GM18526 (cell line): ENCODE results near the gene FHL3.
A peak's percentile ranks its signal among the peaks of the same experiment; 100 is the strongest.

Experiments
- POLR2A ChIP-seq: IDR thresholded peaks from 3 replicates; pipeline ENCODE4 v1.6.1; 2011; ENCODE audit not compliant: insufficient read length; ENCODE audit errors: extremely low read depth

FHL3 gene

DNA sequence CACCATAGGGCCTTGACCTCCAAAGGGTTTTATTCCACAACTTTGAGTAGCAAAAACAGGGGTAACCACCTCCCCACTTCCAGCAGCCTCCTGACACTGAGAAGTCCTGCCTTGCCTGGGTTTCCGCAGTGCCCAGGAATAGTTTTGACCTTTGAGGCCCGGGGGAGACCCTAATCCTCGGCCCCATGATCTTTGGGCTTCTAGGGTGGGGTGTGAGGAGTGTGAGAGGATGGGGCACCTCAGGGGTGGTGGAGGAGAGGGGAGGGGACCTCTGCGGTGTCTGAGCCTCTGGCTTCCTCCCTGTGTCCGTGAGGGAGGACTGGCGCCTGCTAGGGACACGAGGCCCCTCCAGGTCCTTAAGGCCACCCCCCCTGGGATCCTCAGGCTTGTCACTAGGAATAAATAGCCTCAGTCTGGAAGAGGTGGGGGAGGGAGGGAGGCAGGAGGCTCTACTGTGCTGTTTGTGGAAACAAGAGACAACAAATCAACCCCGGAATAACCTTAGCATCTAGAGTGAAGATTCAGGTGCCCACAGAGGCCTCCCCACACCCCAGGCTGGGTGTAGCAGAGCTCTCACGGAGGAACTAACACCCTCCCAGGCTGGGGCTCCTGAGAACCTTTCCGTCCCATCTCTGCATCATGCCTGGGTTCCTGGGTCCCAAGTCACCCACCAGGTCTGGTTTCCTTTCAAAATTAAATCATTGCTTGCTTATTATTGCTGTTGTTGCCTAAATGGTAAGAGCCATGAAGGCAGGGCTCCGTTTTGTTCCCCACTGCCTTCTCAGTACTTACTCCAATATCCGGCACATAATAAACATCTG lies 904 bp upstream of the FHL3 start:
- TF ChIP-seq POLR2A, result no peak

DNA sequence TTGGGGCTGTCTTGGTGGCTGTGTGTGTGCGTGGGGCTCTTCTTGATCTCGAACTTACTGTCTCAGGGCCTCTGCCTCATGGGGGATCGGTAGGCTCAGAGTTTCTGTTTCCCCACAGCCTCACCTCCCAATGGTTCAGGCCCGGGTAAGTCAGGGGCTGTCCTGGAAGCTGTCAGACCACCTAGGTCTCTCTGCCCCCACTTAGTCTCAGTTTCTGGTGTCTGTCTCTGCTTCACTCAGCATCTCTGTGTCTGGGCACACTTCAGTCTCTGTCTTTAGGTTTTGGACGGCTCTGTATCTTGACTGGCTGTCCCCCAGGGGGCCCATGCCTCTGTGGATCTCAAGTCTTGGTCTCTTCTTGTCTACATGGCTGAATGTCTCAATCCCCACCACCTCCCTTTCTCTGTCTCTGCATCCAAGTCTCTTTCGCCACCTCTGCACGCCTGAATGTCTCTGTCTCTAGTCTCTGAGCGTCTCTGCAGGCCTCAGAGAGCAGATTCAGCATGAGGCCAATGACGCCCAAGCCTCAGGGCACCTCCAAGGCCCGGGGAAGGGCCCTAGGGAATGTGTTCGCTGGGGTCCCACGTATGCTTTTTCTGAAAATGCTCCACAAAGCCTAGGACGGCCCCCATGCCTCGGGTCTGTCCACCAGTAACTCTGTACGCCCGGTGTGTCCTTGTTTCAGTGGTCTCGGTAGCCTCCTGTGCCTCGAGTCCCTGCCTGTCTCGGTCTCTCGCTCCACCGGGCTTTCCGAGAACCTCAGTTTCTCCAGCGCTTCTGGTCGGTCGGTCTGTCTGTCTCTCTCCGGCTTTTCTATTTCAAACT lies 818 bp downstream of the FHL3 start:
- no peak for TF ChIP-seq POLR2A

DNA sequence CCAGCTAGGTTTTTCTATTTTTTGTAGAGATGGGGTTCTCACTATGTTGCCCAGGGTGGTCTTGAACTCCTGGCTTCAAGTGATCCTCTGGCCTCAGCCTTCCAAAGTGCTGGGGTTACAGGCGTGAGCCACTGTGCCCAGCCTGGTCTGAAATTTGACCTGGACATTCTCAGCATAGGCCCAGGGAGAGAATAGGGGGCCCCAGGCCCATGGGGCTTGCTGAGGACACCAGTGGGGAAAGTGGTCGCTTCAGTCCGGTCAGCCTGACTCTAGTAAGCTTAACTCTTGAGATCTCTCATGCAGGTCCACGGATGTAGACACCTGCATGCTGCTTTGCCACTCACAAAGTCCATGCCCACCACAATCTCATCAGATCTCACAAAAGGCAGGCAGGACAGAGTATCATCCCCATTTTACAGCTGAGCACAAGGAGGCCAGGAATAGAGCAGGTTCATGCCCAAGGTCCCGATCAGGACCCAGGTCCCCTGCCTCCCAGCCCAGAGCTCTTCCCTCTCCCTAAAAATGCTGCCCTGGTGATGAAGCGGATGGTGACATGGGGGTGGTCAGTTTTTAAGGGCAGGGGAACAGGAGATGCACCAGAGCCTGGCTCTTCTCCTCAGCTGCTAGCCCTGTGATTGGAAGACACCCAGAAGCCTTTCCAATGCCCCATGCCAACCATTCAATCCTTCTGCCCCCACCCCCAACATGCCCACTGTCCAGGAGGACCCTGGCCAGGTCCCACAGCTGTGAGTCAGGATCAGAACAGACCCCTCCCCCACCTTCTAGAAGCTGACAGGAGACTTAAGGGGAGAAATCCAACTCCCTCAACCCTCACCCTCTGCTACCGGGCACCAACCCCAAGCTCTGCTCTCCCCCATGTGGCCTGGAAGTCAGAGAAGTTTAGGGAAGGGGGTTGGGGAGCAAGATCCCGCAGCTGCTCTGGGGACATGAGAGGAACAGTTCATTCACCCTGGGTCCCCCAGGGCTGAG lies 1.8 kb downstream of the FHL3 start:
- TF ChIP-seq POLR2A, result no peak

DNA sequence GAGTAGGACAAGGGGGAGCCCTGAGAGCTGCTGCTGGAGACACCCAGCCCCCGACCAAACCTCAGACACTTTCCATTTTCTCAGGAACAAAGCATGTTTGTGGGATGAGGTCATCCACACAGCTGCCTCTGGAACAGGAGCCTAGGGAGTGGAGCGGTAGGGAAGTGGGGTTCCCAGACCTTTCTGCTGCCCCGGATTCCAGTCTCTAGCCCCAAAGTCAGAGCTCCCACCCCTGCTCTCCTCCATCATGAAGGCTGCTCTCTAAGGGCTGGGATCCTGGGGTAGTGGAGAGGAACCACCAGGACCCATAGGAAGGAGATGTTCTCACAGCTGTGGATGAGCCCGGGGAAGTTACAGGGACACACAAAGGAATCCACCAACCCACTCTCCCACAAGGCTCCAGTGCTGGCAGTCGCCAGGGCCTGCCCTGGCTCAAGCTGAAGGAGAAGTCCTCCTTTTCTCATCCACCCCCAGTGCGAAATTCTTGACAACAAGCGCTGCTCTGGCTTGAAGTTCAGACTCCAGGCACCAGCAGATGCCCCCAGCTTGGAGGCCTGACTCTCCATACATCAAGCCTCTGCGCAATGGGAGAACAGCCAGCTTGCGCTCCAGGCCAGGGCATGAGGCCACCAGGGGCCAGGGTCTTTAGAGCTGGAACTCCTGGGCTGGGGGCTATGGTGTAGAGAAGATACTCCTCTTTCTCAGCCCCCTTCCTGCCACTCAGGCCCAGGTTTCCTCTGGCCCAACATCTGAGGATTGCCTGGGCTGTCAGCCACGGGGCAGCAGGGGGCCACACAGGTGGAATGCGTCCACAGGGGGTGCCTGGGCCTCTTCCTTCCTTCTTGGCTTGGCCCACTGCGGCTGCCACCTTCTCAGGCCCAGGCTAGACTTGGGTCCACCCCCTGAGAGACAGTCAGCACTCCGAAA lies 4.5 kb downstream of the FHL3 start:
- TF ChIP-seq POLR2A, result no peak

DNA sequence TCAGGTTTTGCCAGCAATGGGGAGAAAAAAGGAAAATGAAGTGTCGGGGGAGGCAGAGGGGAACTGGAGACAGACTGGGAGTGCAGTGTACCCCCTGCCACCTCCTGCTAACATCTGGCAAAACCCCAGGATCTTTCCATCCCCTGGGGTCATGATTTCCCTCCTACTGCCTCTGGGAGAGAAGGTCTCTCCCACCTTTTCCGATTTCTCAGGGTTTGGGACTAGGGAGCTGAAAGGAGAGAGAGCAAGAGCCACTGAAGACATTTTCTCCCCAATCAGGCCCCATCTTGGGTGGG lies 5.1 kb downstream of the FHL3 start:
- TF ChIP-seq POLR2A, result no peak

DNA sequence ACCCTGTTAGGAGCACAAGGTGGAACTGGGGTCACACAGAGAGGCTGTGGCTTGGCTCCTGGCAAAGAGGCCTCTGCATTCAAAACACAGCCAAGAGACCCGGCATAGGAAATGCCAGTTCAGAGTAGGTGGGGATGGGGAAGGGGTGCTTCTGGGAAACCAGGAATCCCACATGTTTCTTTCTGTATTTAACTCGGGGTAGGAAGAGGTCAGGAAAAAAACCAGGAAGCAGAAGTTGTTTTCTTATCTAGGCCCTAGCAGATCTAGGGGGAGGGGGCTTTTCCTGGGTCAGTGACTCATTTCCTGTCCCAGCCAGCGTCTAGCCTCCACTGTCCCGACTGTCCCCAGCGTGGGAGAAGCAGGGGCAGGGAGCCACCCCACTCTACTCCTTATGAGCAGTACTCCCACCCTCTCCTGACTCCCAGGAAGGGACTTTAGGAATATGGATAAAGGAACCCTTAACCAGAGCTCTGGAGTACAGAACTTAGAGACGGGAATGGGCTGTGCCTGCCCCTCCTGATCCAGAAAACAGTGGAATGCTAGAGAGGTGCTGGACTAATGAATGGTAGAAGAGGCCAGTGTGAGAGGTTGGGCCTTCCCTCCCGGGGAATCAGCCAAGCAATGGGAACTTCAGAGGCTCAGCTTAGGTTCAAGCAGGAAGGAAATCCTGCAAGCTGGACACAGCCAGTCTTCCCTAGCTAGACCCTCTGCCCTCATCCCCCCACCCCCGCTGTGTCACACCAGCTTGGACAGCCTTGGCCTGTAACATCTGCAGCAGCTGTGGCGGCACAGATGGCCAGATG lies 5.7 kb downstream of the FHL3 start:
- no peak for TF ChIP-seq POLR2A

DNA sequence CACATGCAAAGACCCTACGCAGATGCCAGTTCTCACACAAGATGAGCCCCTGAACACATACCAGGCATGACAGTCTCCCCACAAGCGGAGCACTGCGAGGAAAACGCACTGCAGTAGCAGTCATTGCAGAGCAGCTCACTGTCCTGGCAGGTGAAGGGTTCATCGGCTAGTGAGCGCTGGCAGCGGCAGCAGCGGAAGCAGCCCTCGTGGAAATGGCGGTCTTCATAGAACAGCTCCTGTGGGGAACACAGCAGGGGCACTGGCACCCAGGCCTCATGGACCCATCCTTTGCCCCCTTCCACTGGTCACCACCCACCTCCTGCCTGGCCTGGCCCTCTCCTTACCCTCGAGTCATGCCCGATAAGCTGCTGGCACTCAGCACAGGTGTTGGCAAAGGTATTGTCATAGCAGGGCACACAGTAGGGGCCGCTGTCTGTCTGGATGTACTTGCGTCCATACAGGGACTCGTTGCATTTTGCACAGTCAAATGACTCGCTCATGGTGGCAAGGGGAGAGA lies 6.3 kb downstream of the FHL3 start:
- TF ChIP-seq POLR2A, result no peak

DNA sequence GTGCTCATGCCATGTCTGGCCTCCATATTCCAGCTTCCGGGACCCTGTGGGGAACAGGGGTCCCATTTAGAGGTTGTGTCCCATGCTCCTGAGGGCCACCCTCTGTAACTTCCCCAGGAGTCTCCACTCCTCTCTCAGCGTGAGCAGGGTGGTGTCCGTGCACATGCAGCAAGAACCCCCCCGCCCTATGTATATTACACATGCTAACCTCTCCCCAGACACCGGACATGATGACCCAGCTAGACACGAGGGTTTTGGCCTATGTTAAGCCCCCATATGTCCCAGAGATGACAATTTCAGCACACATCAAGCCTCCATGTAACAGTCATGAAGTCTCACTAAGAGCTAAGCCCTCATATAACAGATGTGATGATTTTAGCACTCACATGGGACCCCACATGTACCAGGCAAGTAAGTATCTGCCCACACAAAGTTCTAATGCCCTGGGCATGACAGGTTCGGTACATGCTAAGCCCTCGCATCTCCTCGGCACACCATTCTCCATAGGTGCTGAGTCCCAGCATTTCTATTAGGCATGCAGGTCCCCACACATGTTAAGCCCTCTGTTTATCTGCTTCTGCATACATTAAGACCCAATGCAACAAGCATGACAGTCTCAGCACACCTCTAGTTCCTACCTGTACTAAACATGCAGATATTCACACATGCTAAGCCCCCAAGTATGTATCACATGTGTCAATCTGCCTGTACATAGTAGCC lies 7.1 kb downstream of the FHL3 start:
- no peak for TF ChIP-seq POLR2A

DNA sequence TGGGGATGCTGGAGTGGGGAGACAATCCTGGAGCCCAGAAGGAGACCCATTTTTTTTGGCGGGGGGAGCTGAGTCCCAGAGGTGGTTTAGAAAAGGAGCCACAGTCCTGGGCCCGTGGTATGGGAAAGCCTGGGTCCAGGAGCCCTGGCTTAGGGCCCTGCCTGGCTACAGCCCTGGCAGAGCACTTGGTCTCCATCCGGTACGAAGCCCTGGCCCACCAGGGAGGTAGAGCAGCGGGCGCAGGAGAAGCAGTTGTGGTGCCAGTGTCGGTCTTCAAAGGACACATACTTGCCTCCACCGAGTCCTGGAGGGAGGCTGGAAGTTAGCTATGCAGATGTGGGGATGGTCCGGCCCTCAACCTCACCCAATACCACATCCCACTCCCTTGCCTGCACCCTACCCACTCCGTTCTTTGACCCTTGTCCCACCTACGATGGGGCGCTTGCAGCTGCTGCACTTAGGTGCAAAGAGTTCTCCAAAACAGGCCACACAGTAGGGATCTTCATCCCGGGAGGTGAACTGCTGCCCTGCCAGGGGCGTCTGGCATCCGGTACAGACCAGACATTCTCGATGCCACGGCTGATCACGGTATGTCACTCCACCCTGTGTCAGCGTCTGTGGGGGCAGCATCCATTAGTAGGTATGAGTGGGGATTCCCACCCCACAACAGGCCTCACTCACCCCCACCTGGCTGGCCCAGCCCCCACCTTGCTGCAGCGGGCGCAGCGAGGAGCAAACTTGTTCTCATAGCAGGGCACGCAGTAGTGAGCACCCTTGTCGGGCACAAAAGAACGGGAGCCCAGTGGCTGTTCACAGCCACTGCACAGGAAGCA lies 7.8 kb downstream of the FHL3 start:
- TF ChIP-seq POLR2A, result no peak

DNA sequence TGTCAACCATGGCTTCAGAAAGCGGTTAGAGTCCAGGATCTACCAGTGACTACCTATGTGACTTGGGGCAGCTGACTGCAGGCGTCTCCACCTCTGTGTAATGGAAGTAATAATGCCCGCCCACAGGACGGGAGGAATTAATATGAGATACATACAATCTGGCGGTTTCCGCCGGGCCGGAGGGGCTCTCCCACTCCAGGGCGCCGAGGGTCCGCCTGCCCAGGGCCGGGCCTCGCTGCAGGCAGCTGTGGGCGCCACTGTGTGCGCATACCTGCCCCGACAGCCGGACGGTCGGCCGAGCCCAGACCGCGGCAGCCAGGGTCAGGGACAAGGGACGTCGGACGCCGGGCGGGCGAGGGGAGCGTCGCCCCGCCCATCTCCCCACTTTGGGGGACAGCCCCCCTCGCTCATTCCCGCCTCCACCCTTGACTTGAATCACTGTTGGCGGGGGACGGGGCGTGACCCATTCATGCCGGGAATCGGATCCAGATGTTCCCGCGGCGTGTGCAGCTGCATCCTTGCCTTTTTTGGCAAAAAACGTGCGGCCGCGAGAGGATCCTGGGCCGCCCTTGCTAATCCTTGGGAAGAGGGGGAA lies 9.5 kb downstream of the FHL3 start:
- TF ChIP-seq POLR2A, result peak; percentile 65

DNA sequence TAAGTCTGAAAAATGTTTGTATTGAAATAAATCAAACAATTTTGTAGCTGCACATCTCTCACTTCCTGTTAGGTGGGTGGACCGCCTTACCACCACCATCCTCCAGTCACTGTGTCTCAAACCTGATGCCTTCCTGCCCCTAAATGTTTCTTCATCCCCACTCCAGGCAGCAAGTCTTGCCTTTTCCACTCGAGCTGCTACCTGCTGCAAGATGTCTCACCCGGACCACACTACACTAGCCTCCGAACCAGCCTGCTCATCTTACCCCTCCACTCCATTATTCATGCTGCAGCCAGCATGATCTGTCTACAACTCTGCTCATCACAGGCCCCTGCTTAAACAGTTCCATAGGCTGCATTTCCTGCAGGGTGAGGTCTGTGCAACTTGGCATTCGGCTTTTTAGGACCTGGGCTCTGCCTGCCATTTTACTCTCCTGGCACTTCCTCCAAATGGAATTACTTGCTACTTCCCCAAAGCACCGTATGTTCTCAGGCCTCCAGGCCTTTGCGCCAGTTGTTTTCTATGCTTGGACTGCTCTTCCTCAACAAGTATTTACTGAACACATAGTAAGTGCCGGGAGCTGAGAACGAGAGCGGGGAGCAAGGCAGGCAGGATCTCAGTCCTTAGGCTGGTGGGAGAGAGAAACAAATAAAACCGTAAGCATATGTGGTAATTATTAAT lies 10.3 kb downstream of the FHL3 start:
- TF ChIP-seq POLR2A, result no peak

DNA sequence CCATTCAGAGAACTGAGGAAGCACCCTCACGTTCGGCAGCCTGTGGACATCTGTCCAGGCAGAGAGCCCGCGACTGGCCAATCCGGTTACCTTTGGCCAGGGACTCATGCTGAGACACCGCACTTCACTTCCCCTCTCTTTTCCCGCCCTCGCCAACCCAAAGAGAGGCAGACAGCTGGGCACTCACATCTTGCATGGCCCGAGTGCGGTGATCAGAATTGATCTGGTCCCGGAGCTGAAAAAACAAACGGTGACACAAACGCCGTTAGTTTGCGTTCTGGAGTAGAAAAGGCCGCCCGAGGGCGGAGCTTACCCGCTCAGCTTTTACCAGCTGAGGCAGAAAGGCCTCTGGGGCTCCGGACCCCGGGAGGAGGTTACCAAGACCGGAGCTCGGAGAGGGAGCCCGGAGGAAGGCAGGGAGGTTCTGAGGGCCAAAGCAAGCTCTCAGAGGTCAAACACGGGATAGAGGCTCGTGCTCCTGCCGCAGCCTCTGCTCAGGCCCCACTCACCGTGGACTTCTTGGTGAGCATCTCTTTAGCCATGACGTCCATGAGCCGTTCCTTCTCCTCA lies 15.9 kb downstream of the FHL3 start:
- TF ChIP-seq POLR2A, result no peak
